ENCODE results near the gene NUTM2A.
"Not testable (repeated sequence)": the region's sequence is repeated elsewhere in the genome, so short reads cannot be mapped to it uniquely, and the experiment has no call there.

DNA sequence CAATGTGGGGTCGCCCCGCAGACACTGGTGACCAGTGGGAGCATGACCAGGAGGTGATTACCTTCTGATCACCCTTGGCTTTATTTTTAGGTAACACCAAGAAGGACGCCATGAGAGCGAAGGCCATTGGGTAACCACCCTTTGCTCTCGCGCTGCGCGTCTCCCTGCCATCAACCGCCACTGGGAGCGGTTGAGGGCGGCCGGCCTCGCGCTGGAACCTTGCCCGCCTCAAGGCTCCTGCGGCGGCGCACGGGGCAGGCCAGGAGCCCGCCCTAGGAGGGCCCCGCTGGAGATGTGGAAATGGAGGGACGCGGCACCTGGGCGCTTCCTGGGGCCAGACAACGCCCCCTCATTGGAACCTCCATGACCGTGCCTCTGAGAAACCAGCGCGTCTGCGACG lies 2.5 kb upstream of the NUTM2A start:
- not testable (repeated sequence) for TF ChIP-seq POLR2A, EP300, POLR2AphosphoS5 (IDR thresholded peaks at IDR 0.05)
- TF ChIP-seq, protein P1, sequence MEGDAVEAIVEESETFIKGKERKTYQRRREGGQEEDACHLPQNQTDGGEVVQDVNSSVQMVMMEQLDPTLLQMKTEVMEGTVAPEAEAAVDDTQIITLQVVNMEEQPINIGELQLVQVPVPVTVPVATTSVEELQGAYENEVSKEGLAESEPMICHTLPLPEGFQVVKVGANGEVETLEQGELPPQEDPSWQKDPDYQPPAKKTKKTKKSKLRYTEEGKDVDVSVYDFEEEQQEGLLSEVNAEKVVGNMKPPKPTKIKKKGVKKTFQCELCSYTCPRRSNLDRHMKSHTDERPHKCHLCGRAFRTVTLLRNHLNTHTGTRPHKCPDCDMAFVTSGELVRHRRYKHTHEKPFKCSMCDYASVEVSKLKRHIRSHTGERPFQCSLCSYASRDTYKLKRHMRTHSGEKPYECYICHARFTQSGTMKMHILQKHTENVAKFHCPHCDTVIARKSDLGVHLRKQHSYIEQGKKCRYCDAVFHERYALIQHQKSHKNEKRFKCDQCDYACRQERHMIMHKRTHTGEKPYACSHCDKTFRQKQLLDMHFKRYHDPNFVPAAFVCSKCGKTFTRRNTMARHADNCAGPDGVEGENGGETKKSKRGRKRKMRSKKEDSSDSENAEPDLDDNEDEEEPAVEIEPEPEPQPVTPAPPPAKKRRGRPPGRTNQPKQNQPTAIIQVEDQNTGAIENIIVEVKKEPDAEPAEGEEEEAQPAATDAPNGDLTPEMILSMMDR (IDR thresholded peaks at IDR 0.05), result not testable (repeated sequence)

Measured in stomach (tissue), 4 donors.